GM19193 (cell line): Measurements from ENCODE around the gene UBASH3B.

Experiments used
- POLR2A ChIP-seq: IDR thresholded peaks from 4 replicates; pipeline ENCODE4 v1.6.1; 2011; ENCODE audit not compliant: insufficient read depth, insufficient read length; ENCODE audit errors: extremely low read depth

Gene UBASH3B

GRCh38 chr11:122781378-122782195, 126.1 kb downstream of the UBASH3B start:
- TF ChIP-seq POLR2A = no peak

- TF ChIP-seq POLR2A = no peak
These were observed 126.7 kb downstream of the UBASH3B start for GRCh38 chr11:122782222-122782621.

DNA sequence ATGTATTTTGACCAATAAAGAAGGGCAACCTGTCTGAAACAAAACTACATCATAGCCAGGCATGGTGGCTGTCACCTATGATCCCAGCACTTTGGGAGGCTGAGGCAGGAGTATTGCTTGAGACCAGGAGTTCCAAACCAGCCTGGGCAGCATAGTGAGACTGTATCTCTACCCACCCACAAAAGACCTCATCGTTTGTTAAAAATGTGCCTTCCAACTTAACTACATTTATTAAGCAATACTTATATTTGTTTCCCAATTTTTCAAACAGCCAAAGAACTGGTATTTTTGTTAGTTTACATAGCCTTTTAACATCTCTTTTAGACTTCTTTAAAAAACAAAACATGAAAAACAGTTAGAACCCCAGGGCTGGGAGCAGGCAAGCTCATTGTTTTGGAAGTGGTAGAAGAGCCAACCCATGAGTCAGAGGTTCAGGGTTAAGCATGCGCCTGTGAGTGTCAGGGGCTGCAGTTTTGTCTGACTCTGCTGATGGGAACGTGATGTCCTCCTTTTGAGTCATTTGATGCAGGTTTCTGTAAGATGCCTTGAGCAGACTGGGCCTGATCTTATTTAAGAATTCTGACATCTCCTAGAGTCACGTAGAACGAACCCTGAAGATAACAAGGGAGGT, 128.9 kb downstream of the UBASH3B start:
- TF ChIP-seq POLR2A = no peak

DNA sequence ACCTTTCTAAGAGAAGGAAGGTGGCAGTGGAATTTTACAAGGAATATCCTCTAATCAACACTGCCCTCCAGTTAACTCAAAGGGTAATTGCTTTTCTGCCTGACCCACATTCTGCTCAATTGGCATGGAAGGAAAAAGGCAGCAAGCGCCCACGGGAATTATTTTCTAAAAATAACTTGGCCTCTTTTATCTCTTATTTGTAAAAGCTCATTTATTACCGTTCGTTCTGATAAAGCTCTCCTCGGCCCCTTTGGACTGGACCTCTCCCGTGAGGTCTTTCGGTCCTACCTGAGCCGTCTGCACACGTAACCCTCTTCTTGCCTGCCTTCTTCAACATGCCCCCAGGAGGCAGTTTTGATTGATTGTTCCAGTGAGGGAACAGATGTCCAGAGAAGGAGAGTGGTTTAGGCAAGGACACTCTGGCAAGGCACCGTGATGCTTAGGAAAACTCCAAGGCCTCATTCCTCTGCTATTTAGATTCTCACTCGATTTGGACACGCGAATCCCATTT, 129.6 kb downstream of the UBASH3B start:
- TF ChIP-seq POLR2A = no peak

DNA sequence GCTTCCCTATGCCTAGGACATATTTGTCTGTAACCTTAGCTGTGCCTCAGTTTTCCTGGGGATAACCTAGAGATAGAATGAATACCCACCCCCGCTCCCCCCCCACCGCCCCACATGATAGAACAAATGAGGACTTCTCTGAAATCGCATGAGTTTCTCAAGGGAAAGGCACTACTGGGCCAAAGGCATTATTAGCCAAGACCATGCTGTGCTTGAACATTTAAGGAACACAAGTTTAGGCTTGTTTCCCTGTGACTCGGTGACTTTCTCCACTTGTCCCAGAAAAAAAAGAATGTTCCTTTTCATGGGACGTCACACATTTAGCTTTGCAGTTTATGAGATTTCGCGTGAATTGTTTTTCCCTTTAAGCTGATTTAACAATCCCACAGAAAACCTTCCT, 131.4 kb downstream of the UBASH3B start:
- no peak for TF ChIP-seq POLR2A

- TF ChIP-seq POLR2A = no peak
These were observed 133.4 kb downstream of the UBASH3B start for GRCh38 chr11:122788781-122789535.

GRCh38 chr11:122789907-122790306, 134.4 kb downstream of the UBASH3B start:
- TF ChIP-seq POLR2A = no peak

DNA sequence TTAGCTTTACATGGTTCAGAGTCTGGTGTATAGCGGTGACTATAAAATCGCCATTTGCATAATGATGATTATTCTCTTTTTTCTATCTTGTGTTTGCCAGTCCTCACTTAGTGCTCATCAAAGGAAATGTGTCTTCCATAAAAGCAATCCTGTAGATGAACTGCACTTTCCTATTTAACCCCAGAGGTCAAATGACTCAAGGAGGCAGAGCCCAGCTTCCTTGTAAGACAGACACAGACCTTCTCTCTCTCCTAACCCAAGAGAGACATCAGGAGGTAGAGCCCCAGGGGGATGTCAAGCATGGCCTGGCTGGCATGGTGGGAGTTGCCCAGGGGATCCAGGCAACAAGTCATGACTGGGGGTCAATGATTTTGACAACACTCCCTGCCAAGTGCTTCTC, 135.9 kb downstream of the UBASH3B start:
- no peak for TF ChIP-seq POLR2A

DNA sequence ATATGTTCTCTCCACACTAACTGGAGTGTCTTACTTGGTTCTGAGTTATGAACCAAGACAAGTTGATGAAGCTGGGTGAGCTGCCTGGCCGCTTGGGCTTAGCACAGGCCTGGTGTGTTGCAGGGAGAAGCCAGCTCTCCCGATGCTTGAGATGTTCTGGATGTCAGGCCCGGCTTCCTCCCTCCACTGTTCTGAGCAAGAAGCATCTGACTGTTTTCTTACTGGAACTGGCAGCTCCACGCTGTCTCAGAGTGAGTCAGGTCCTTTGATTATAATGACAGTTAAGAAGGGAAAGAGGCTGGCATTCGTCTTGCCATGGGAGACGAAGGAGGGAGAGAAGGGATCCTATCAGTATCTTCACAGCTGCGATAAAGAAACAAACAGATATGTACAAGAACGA, 136.3 kb downstream of the UBASH3B start:
- TF ChIP-seq POLR2A = no peak

GRCh38 chr11:122793515-122793914, 138.0 kb downstream of the UBASH3B start:
- no peak for TF ChIP-seq POLR2A

- no peak for TF ChIP-seq POLR2A
These were observed 139.8 kb downstream of the UBASH3B start for GRCh38 chr11:122795307-122795706.

DNA sequence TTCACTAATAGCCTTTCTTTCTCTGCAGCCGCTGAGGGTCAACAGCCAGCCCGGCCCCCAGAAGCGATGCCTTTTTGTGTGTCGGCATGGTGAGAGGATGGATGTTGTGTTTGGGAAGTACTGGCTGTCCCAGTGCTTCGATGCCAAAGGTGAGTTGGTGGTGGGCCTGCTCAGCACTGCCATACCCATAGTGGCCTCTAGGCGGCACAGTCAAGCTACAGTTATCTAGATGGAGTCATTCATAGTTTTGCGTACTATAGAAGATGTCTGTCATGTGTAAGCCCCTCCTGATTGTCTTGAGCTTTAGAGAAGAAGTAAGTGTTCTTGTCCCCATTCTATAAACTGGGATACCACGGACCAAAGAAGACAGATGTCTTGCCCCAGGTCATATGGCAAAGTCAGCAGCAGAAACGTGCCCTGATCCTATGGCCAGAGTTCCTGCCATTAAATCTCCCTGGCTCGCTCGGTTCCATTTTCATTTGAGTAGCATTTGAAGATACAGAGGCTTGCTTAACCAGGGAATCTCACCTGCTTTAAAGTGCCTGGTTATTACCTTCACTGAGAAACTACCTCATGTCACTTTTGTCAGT, 140.7 kb downstream of the UBASH3B start:
- TF ChIP-seq POLR2A = no peak

GRCh38 chr11:122797651-122798050, 142.1 kb downstream of the UBASH3B start:
- no peak for TF ChIP-seq POLR2A

DNA sequence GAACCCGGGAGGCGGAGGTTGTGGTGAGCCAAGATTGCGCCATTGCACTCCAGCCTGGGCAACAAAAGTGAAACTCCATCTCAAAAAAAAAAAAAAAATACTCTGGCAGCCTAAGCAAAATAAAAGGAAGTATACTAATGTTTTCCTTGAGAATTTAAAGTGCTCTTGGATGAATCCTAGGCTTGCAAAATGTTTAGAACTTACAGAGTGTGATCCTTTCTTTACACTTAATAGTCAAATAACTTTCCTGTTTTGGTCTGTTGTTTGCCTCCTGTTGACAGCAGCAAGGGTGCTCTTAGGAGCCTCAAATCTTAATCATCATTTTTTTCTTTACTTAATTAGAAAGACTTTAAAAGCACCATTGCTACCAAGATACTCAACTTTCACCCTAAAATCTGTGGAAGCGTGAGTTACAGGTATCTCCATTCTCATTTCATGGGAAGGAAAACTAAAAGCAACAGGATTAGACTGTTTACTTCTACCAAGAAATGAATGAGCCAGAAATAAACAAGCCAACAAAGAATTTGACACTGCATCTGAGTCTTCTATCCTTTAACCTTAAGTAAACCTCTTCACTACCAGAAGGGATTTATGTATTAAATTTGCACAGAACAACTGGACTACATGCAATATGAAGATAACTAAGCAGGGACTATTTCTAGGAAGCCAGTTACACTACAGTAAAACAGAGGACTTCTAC, 144.0 kb downstream of the UBASH3B start:
- no peak for TF ChIP-seq POLR2A
